A673 (cell line): ENCODE results near the gene ITSN1. TPM values are rescaled to one million over a fixed set of nuclear protein-coding genes. Genes with fewer than 3 reads are reported as not detected.

Source experiments
- BruUV-seq: library from RNA; stranded (reverse); fragments of 400-500 nt; replicated peaks from 2 replicates; lab custom pipeline; 2021; lab: Mats Ljungman, UMichigan
- CTCF ChIA-PET: fragments of 300-600 bp; sonication (Branson Sonifier 250); formaldehyde crosslinking; loops from one replicate; lab custom pipeline; 2022; ENCODE audit warnings: antibody characterized with exemption; lab: Charles Lee
- POLR2A ChIA-PET: fragments of 300-600 bp; sonication (Branson Sonifier 250); formaldehyde crosslinking; loops from one replicate; lab custom pipeline; 2022; ENCODE audit warnings: antibody characterized with exemption; ENCODE audit not compliant: low non-redundant PET; lab: Charles Lee
- DNase-seq: peaks from one replicate; pipeline ENCODE4 v3.0.0-alpha.2; 2015; ENCODE audit warnings: low spot score
- H3K27ac ChIP-seq: fragments of 200-600 bp; sonication (generic); 2 replicates; pipeline ENCODE4 v1.5.1; 2016; ENCODE audit warnings: mixed run types, low read depth, mild to moderate bottlenecking, mixed read lengths, antibody characterized with exemption, low read length; ENCODE audit not compliant: poor library complexity, severe bottlenecking
- H3K27me3 ChIP-seq: fragments of 200-600 bp; sonication (generic); replicated peaks from 2 replicates; pipeline ENCODE4 v1.6.1; 2017; ENCODE audit warnings: mixed run types, low read depth, mild to moderate bottlenecking, mixed read lengths, antibody characterized with exemption, low read length; ENCODE audit not compliant: insufficient read depth, poor library complexity
- H3K36me3 ChIP-seq: fragments of 200-600 bp; sonication (generic); 2 replicates; pipeline ENCODE4 v1.6.1; 2016; ENCODE audit warnings: mixed run types, mild to moderate bottlenecking, mixed read lengths, antibody characterized with exemption, low read length; ENCODE audit not compliant: insufficient read depth, poor library complexity, severe bottlenecking
- H3K4me1 ChIP-seq: fragments of 200-600 bp; sonication (generic); 2 replicates; pipeline ENCODE4 v1.6.1; 2017; ENCODE audit warnings: mixed run types, mild to moderate bottlenecking, mixed read lengths, antibody characterized with exemption, low read length; ENCODE audit not compliant: insufficient read depth, poor library complexity, severe bottlenecking
- H3K4me3 ChIP-seq: fragments of 200-600 bp; sonication (generic); 2 replicates; pipeline ENCODE4 v1.5.1; 2016; ENCODE audit warnings: low read depth, mixed run types, mild to moderate bottlenecking, mixed read lengths, low read length; ENCODE audit not compliant: poor library complexity, severe bottlenecking
- H3K9me3 ChIP-seq: fragments of 200-600 bp; sonication (generic); 2 replicates; pipeline ENCODE4 v1.6.1; 2016; ENCODE audit warnings: mixed run types, low read depth, mild to moderate bottlenecking, mixed read lengths, antibody characterized with exemption, low read length; ENCODE audit not compliant: poor library complexity, severe bottlenecking
- CTCF ChIP-seq: fragments of 300-800, 200-600 bp; sonication (generic); conservative IDR thresholded peaks from 2 replicates; pipeline ENCODE4 v1.5.1; 2017; ENCODE audit warnings: low read depth, mild to moderate bottlenecking, antibody characterized with exemption, low read length, moderate library complexity, mixed read lengths
- EZH2 ChIP-seq: fragments of 200-600 bp; sonication (generic); IDR thresholded peaks from 2 replicates; pipeline ENCODE4 v1.6.1; 2017; ENCODE audit warnings: borderline replicate concordance, low read depth, mild to moderate bottlenecking, mixed read lengths, antibody characterized with exemption, low read length; ENCODE audit not compliant: poor library complexity, severe bottlenecking
- intact Hi-C: fragments of 100-400 bp; cut with micrococcal nuclease; formaldehyde crosslinking; loops from one replicate; pipeline ENCODE4 v1.10.0; 2022; ENCODE audit not compliant: unreplicated experiment
- total RNA-seq: library from RNA; stranded (reverse); gene quantifications from 2 replicates; pipeline ENCODE4 v1.2.3, GENCODE V29; 2021

ITSN1 gene
- total RNA-seq, 1 experiment from 2014 or later = 54.2 TPM

GRCh38 chr21:33640697-33641351, 1.5 kb upstream of the ITSN1 start:
- Histone ChIP-seq H3K9me3 (no peaks in the 10 kb centered on the region), H3K27ac (peak overlapping the region; percentile 88), H3K4me1 (peaks cover 21% of the 10 kb centered on the region), H3K4me3 (peak overlapping the region; percentile 82), H3K36me3 (peaks cover 3% of the 10 kb centered on the region), H3K27me3 (no peaks in the 10 kb centered on the region)
- intact Hi-C loops = loop anchor here (10.0 kb wide), 1 partner anchor 144 kb away; no protein-coding TSS in a partner anchor
- DNase-seq = peak; percentile 35
- CTCF ChIA-PET = no interaction called here
- TF ChIP-seq EZH2 = no peak
- TF ChIP-seq CTCF = no peak
- POLR2A ChIA-PET = no interaction called here
- BruUV-seq = TSS peak; percentile 74

- no peaks in the 10 kb centered on the region for H3K9me3 ChIP-seq
- no peaks in the 10 kb centered on the region for H3K27me3 ChIP-seq
- peak; percentile 100 for DNase-seq
- intact Hi-C loops = loop anchor here (2.0 to 10.0 kb wide), 2 partner anchors 143 to 253 kb away; no protein-coding TSS in a partner anchor
- ChIA-PET CTCF (no interaction called here), POLR2A (no interaction called here)
- no TSS peak for BruUV-seq
- H3K4me1 ChIP-seq = peaks cover 21% of the 10 kb centered on the region
- no peak for TF ChIP-seq CTCF
- TF ChIP-seq EZH2 = no peak
- peak within 1 kb of the TSS; percentile 82 for H3K4me3 ChIP-seq
- H3K27ac ChIP-seq = peak within 1 kb of the TSS; percentile 88
- no peaks in the 10 kb centered on the region for H3K36me3 ChIP-seq
Measured at GRCh38 chr21:33641352-33642026, 812 bp upstream of the ITSN1 start, which contains the start of gene CRYZL1. Gene CRYZL1, minus strand, starts transcription at chr21:33641741. Its CDS starts 10,190 bp downstream, at chr21:33631551.

GRCh38 chr21:33642896-33643657, 776 bp downstream of the ITSN1 start:
- H3K9me3 ChIP-seq = no peaks in the 10 kb centered on the region
- H3K36me3 ChIP-seq = no peaks in the 10 kb centered on the region
- peak; percentile 40 for DNase-seq
- ChIA-PET POLR2A (no interaction called here), CTCF (no interaction called here)
- H3K4me3 ChIP-seq = peak overlapping the region; percentile 82
- peak overlapping the region; percentile 88 for H3K27ac ChIP-seq
- H3K4me1 ChIP-seq = peaks cover 21% of the 10 kb centered on the region
- TF ChIP-seq EZH2 (no peak), CTCF (no peak)
- no TSS peak for BruUV-seq
- H3K27me3 ChIP-seq = no peaks in the 10 kb centered on the region
- intact Hi-C loops = loop anchor here (2.0 to 10.0 kb wide), 2 partner anchors 142 to 252 kb away; no protein-coding TSS in a partner anchor
